ENCODE measurements around the gene KRTAP5-6.

DNA sequence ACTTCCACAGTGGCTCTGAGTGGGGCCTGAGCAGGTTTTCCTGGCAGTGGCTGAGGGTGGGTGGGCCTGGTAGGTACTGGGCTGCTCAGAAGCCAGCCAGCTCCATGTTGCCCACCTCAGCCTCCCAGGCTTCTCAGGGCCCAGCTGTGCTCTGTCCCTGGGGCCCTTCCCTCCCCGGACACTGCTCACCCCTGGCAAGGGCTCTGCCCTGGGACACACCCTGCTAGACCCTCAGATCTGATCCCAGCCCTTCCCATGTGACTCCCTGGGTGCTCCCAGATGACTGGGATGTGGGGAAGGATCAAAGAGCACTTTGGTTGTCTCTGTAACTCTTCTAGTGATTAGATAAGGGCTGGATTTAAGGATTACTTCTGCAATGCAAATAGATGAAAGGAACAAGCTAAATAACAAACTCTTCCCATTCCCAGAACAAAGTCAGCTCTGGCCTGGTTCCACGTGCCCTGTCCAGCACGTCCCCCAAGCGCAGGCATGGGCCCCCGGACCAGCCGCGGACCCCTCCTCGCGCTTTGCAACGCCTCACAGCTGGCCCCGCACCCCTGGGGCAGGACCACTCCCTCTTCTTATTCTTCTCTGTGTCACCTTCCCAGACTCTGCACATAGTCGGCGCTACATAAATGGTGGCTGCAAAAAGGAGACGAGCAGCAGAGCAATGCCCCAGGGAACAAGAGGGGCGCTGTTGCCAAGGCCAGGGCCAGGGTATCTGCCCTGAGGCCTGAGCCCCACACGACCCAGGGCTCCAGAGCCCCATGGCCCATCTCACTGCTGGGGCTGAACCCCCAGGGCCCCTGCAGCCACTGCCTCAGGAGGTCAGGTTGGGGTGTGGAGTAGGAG, 5.7 kb upstream of the KRTAP5-6 start:
- TF ChIP-seq POLR2A (IDR thresholded peaks at IDR 0.05) (no peak), POLR2AphosphoS5 (IDR thresholded peaks at IDR 0.05) (no peak)
- TF ChIP-seq, protein P1, sequence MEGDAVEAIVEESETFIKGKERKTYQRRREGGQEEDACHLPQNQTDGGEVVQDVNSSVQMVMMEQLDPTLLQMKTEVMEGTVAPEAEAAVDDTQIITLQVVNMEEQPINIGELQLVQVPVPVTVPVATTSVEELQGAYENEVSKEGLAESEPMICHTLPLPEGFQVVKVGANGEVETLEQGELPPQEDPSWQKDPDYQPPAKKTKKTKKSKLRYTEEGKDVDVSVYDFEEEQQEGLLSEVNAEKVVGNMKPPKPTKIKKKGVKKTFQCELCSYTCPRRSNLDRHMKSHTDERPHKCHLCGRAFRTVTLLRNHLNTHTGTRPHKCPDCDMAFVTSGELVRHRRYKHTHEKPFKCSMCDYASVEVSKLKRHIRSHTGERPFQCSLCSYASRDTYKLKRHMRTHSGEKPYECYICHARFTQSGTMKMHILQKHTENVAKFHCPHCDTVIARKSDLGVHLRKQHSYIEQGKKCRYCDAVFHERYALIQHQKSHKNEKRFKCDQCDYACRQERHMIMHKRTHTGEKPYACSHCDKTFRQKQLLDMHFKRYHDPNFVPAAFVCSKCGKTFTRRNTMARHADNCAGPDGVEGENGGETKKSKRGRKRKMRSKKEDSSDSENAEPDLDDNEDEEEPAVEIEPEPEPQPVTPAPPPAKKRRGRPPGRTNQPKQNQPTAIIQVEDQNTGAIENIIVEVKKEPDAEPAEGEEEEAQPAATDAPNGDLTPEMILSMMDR (IDR thresholded peaks at IDR 0.05 in 8 of 11, conservative IDR thresholded peaks at IDR 0.05 in 3 of 11): no peak

Measured in spleen (tissue), 7 donors.